Hepatocyte (in vitro differentiated cells): ENCODE data around the gene SF3B5. TPM values are rescaled to one million over a fixed set of nuclear protein-coding genes. Genes with fewer than 3 reads are reported as not detected.
A peak's percentile ranks its signal among the peaks of the same experiment; 100 is the strongest.

Experiments used
- DNase-seq: peaks from one replicate; pipeline ENCODE4 v3.0.0-alpha.2; 2016; ENCODE audit warnings: low spot score
- H2AFZ ChIP-seq: fragments of 200-600 bp; sonication (generic); 2 replicates; pipeline ENCODE4 v1.6.0; 2016; ENCODE audit warnings: antibody characterized with exemption, mild to moderate bottlenecking
- H3K27ac ChIP-seq: fragments of 200-600 bp; sonication (generic); 2 replicates; pipeline ENCODE4 v1.5.1; 2016; ENCODE audit warnings: mild to moderate bottlenecking
- H3K27me3 ChIP-seq: fragments of 200-600 bp; sonication (generic); 2 replicates; pipeline ENCODE4 v1.6.1; 2016
- H3K36me3 ChIP-seq: fragments of 200-600 bp; sonication (generic); replicated peaks from 2 replicates; pipeline ENCODE4 v1.5.1; 2016; ENCODE audit warnings: low read depth; ENCODE audit not compliant: insufficient read depth
- H3K4me1 ChIP-seq: fragments of 200-600 bp; sonication (generic); 2 replicates; pipeline ENCODE4 v1.5.1; 2016; ENCODE audit warnings: mild to moderate bottlenecking, moderate library complexity; ENCODE audit not compliant: insufficient read depth
- H3K4me2 ChIP-seq: fragments of 200-600 bp; sonication (generic); 2 replicates; pipeline ENCODE4 v1.6.0; 2016
- H3K4me3 ChIP-seq: fragments of 200-600 bp; sonication (generic); 2 replicates; pipeline ENCODE4 v1.5.1; 2016; ENCODE audit warnings: mild to moderate bottlenecking
- H3K79me2 ChIP-seq: fragments of 200-600 bp; sonication (generic); 2 replicates; pipeline ENCODE4 v1.6.0; 2017; ENCODE audit warnings: mild to moderate bottlenecking
- H3K9me2 ChIP-seq: fragments of 200-600 bp; sonication (generic); replicated peaks from 2 replicates; pipeline ENCODE4 v1.6.0; 2017; ENCODE audit warnings: mild to moderate bottlenecking; ENCODE audit not compliant: insufficient read depth
- H3K9me3 ChIP-seq: fragments of 200-600 bp; sonication (generic); 2 replicates; pipeline ENCODE4 v1.5.1; 2016; ENCODE audit warnings: low read depth, mild to moderate bottlenecking
- H4K20me1 ChIP-seq: fragments of 200-600 bp; sonication (generic); 2 replicates; pipeline ENCODE4 v1.6.0; 2016; ENCODE audit warnings: mild to moderate bottlenecking; ENCODE audit not compliant: insufficient read depth, poor library complexity, severe bottlenecking
- CTCF ChIP-seq: fragments of 200-600 bp; sonication (generic); IDR thresholded peaks from 2 replicates; pipeline ENCODE4 v1.5.1; 2016; ENCODE audit warnings: antibody characterized with exemption, mild to moderate bottlenecking; ENCODE audit not compliant: poor library complexity
- EZH2 ChIP-seq: fragments of 200-600 bp; sonication (generic); IDR thresholded peaks from 2 replicates; pipeline ENCODE4 v1.6.1; 2016; ENCODE audit warnings: antibody characterized with exemption, mild to moderate bottlenecking, borderline replicate concordance
- EZH2phosphoT487 ChIP-seq: fragments of 200-600 bp; sonication (generic); IDR thresholded peaks from one replicate; pipeline ENCODE4 v1.6.1; 2018; ENCODE audit warnings: antibody characterized with exemption, mild to moderate bottlenecking, low read depth, moderate library complexity; ENCODE audit not compliant: unreplicated experiment, severe bottlenecking
- WGBS: methylation state at CpG from one replicate; pipeline ENCODE4 v1.1.6; 2016; ENCODE audit warnings: low lambda C conversion rate; ENCODE audit errors: missing lambda C conversion rate; 5-methylcytosine and 5-hydroxymethylcytosine counted together
- polyA plus RNA-seq: library from polyadenylated mRNA; unstranded; fragments of >200 nt; fragmentation: Nextera tagmentation; extraction: Ambion mirVana; gene quantifications from 2 replicates; pipeline ENCODE4 v1.2.1, GENCODE V29; 2016
- total RNA-seq: library from RNA; depleted of rRNA; stranded (reverse); fragments of >200 nt; gene quantifications from 2 replicates; pipeline ENCODE4 v1.2.3, GENCODE V29; 2014

The SF3B5 gene
- total and polyA plus RNA-seq, 2 experiments from 2014 or later, result 147 to 155 TPM

GRCh38 chr6:144104898-144105487 lies 9.6 kb upstream of the SF3B5 start:
- H3K36me3 ChIP-seq, result no peaks in the 10 kb centered on the region
- no peaks in the 10 kb centered on the region for H3K9me2 ChIP-seq
- H3K4me3 ChIP-seq, result no peak overlapping the region
- WGBS, result 3% methylated on average over 2 of the region's 2 CpGs
- H2AFZ ChIP-seq, result no peak overlapping the region
- no peaks in the 10 kb centered on the region for H3K9me3 ChIP-seq
- H4K20me1 ChIP-seq, result no peaks in the 10 kb centered on the region
- no peak overlapping the region for H3K27ac ChIP-seq
- peak; percentile 75 for DNase-seq
- no peaks in the 10 kb centered on the region for H3K4me1 ChIP-seq
- no peaks in the 10 kb centered on the region for H3K27me3 ChIP-seq
- no peak overlapping the region for H3K4me2 ChIP-seq
- TF ChIP-seq EZH2phosphoT487, result no peak
- TF ChIP-seq CTCF, result peak; percentile 81
- H3K79me2 ChIP-seq, result no peaks in the 10 kb centered on the region

- no peak overlapping the region for H3K27ac ChIP-seq
- no peaks in the 10 kb centered on the region for H3K79me2 ChIP-seq
- H3K4me3 ChIP-seq, result no peak overlapping the region
- no peaks in the 10 kb centered on the region for H3K27me3 ChIP-seq
- H3K36me3 ChIP-seq, result no peaks in the 10 kb centered on the region
- no peak overlapping the region for H3K4me2 ChIP-seq
- no peak for DNase-seq
- H4K20me1 ChIP-seq, result no peaks in the 10 kb centered on the region
- no peaks in the 10 kb centered on the region for H3K9me2 ChIP-seq
- 56% methylated on average over 4 of the region's 4 CpGs for WGBS
- no peak overlapping the region for H2AFZ ChIP-seq
- H3K4me1 ChIP-seq, result no peaks in the 10 kb centered on the region
- TF ChIP-seq CTCF (no peak), EZH2phosphoT487 (no peak), EZH2 (no peak)
- no peaks in the 10 kb centered on the region for H3K9me3 ChIP-seq
These were observed 9.1 kb upstream of the SF3B5 start for GRCh38 chr6:144104488-144104887.

- H3K36me3 ChIP-seq, result no peaks in the 10 kb centered on the region
These were observed 7.7 kb upstream of the SF3B5 start for GRCh38 chr6:144103026-144103563.

More at GRCh38 chr6:144103026-144103563, 7.7 kb upstream of the SF3B5 start:
- no peaks in the 10 kb centered on the region for H3K79me2 ChIP-seq
- no peaks in the 10 kb centered on the region for H3K4me1 ChIP-seq
- DNase-seq, result no peak
- TF ChIP-seq CTCF, result no peak
- no peak for TF ChIP-seq EZH2
- no peak for TF ChIP-seq EZH2phosphoT487
- H4K20me1 ChIP-seq, result no peaks in the 10 kb centered on the region
- no peaks in the 10 kb centered on the region for H3K9me3 ChIP-seq
- no peak overlapping the region for H3K4me3 ChIP-seq
- no peak overlapping the region for H3K4me2 ChIP-seq
- H3K27ac ChIP-seq, result no peak overlapping the region
- 82% methylated on average over 4 of the region's 4 CpGs for WGBS
- no peaks in the 10 kb centered on the region for H3K27me3 ChIP-seq
- H2AFZ ChIP-seq, result no peak overlapping the region
- no peaks in the 10 kb centered on the region for H3K9me2 ChIP-seq
